Neuronal stem cell (in vitro differentiated cells): ENCODE data around the gene ZNF675.
"Not testable (repeated sequence)": the region's sequence is repeated elsewhere in the genome, so short reads cannot be mapped to it uniquely, and the experiment has no call there.

ENCODE experiments used
- DNase-seq: peaks from one replicate; pipeline ENCODE4 v3.0.0-alpha.2; 2013; ENCODE audit warnings: low spot score
- H2AFZ ChIP-seq: one replicate; pipeline ENCODE4 v1.6.1; 2013; ENCODE audit warnings: mild to moderate bottlenecking, low read length, inconsistent platforms
- H2AK5ac ChIP-seq: 2 replicates; pipeline ENCODE4 v1.6.1; 2013; ENCODE audit warnings: low read depth, mild to moderate bottlenecking, inconsistent platforms, low read length, moderate library complexity, mixed read lengths
- H2BK120ac ChIP-seq: 2 replicates; pipeline ENCODE4 v1.6.1; 2013; ENCODE audit warnings: low read depth, mild to moderate bottlenecking, inconsistent platforms, low read length, moderate library complexity, mixed read lengths
- H2BK12ac ChIP-seq: one replicate; pipeline ENCODE4 v1.6.1; 2013; ENCODE audit warnings: low read length, inconsistent platforms
- H2BK15ac ChIP-seq: 2 replicates; pipeline ENCODE4 v1.6.1; 2013; ENCODE audit warnings: mild to moderate bottlenecking, low read length, inconsistent platforms, mixed read lengths
- H2BK5ac ChIP-seq: one replicate; pipeline ENCODE4 v1.6.1; 2013; ENCODE audit warnings: inconsistent platforms, mild to moderate bottlenecking, low read length, moderate library complexity
- H3K14ac ChIP-seq: one replicate; pipeline ENCODE4 v1.6.1; 2013; ENCODE audit warnings: low read length, inconsistent platforms
- H3K18ac ChIP-seq: 2 replicates; pipeline ENCODE4 v1.6.1; 2013; ENCODE audit warnings: low read length, inconsistent platforms
- H3K23ac ChIP-seq: 2 replicates; pipeline ENCODE4 v1.6.1; 2013; ENCODE audit warnings: low read depth, mild to moderate bottlenecking, mixed read lengths, low read length, inconsistent platforms; ENCODE audit not compliant: poor library complexity
- H3K27ac ChIP-seq: replicated peaks from 3 replicates; pipeline ENCODE4 v1.5.1; 2013; ENCODE audit warnings: low read length, inconsistent platforms
- H3K27me3 ChIP-seq, 3 experiments: 2 replicates each; pipeline ENCODE4 v1.6.1; 2013; ENCODE audit warnings: low read length in 3 of 3, mild to moderate bottlenecking in 2 of 3, inconsistent platforms in 1 of 3, low read depth in 1 of 3, mixed read lengths in 1 of 3, moderate library complexity in 1 of 3; ENCODE audit not compliant: control insufficient read depth in 3 of 3, insufficient read depth in 3 of 3
- H3K36me3 ChIP-seq, 2 donors: replicated peaks in 1 of 2; 2 replicates each; pipeline ENCODE4 v1.6.1; 2013; ENCODE audit warnings: low read length in 2 of 2; ENCODE audit not compliant: control insufficient read depth in 2 of 2, insufficient read depth in 2 of 2
- H3K4ac ChIP-seq: 2 replicates; pipeline ENCODE4 v1.6.1; 2013; ENCODE audit warnings: inconsistent platforms, mild to moderate bottlenecking, low read length, moderate library complexity
- H3K4me1 ChIP-seq, 2 donors: 1 replicate in 1 of 2; 2 replicates in 1 of 2; pipeline ENCODE4 v1.6.1; 2013; ENCODE audit warnings: low read length in 2 of 2, low read depth in 1 of 2; ENCODE audit not compliant: control insufficient read depth in 2 of 2, insufficient read depth in 1 of 2
- H3K4me2 ChIP-seq: one replicate; pipeline ENCODE4 v1.6.1; 2013; ENCODE audit warnings: mild to moderate bottlenecking, low read length, inconsistent platforms; ENCODE audit not compliant: insufficient read depth, poor library complexity, severe bottlenecking
- H3K4me3 ChIP-seq, 2 donors: 2 replicates each; pipeline ENCODE4 v1.5.1; 2013; ENCODE audit warnings: low read length in 2 of 2, mild to moderate bottlenecking in 2 of 2, inconsistent platforms in 1 of 2, moderate library complexity in 1 of 2
- H3K79me1 ChIP-seq: one replicate; pipeline ENCODE4 v1.6.1; 2013; ENCODE audit warnings: low read depth, mild to moderate bottlenecking, inconsistent platforms, low read length, moderate library complexity
- H3K9ac ChIP-seq: one replicate; pipeline ENCODE4 v1.6.1; 2013; ENCODE audit warnings: mild to moderate bottlenecking, low read depth, low read length, inconsistent platforms; ENCODE audit not compliant: poor library complexity
- H3K9me3 ChIP-seq, 2 donors: replicated peaks in 1 of 2; 2 replicates each; pipeline versions ENCODE3 to v1.6.1; 2013; ENCODE audit warnings: low read length in 2 of 2, mild to moderate bottlenecking in 2 of 2, inconsistent platforms in 1 of 2, low read depth in 1 of 2, mixed read lengths in 1 of 2, moderate library complexity in 1 of 2; ENCODE audit not compliant: control insufficient read depth in 2 of 2, insufficient read depth in 1 of 2
- H4K8ac ChIP-seq: one replicate; pipeline ENCODE4 v1.6.1; 2013; ENCODE audit warnings: low read depth, mild to moderate bottlenecking, inconsistent platforms, low read length, moderate library complexity
- H4K91ac ChIP-seq: one replicate; pipeline ENCODE4 v1.6.1; 2013; ENCODE audit warnings: low read length, low read depth, mild to moderate bottlenecking, inconsistent platforms; ENCODE audit not compliant: poor library complexity
- WGBS, 2 donors: extraction: QIAGEN DNeasy Blood & Tissue Kit; methylation state at CpG; one replicate each; pipeline ENCODE4 v1.1.7; 2013; ENCODE audit warnings: missing lambda C conversion rate in 2 of 2, mixed read lengths in 1 of 2; ENCODE audit not compliant: insufficient read length in 2 of 2, insufficient replicate concordance in 1 of 2; ENCODE audit errors: extremely low coverage in 2 of 2; 5-methylcytosine and 5-hydroxymethylcytosine counted together

Gene ZNF675

GRCh38 chr19:23665651-23666410, 21.2 kb downstream of the ZNF675 start:
- Histone ChIP-seq H2BK120ac (no peak overlapping the region), H4K91ac (no peak overlapping the region), H3K4me1 (no peaks in the 10 kb centered on the region), H3K4ac (no peak overlapping the region), H3K9ac (no peak overlapping the region), H3K14ac (no peak overlapping the region), H3K27me3 (no peaks in the 10 kb centered on the region), H3K36me3 (peaks cover 17 to 77% of the 10 kb centered on the region in 2 donors), H2AFZ (no peak overlapping the region), H3K79me1 (peaks cover 3% of the 10 kb centered on the region), H2BK15ac (no peak overlapping the region), H3K27ac (no peak overlapping the region), H3K4me2 (no peak overlapping the region), H3K9me3 (peaks cover 29 to 77% of the 10 kb centered on the region in 2 donors), H3K18ac (no peak overlapping the region), H3K23ac (no peak overlapping the region), H2BK5ac (no peak overlapping the region), H2BK12ac (no peak overlapping the region), H3K4me3 (no peak overlapping the region), H4K8ac (no peak overlapping the region), H2AK5ac (no peak overlapping the region)
- no CpG with 5 or more reads among the region's 3 CpGs for WGBS, 2 donors
- DNase-seq = no peak

GRCh38 chr19:23649817-23650216, 37.2 kb downstream of the ZNF675 start:
- H3K4ac ChIP-seq, H3K4me3 ChIP-seq, H3K4me2 ChIP-seq, H3K9ac ChIP-seq, H4K8ac ChIP-seq, H2BK120ac ChIP-seq, H3K14ac ChIP-seq, H2BK12ac ChIP-seq, H2BK15ac ChIP-seq, H2BK5ac ChIP-seq, H2AK5ac ChIP-seq, H3K27ac ChIP-seq, H4K91ac ChIP-seq, H2AFZ ChIP-seq, H3K23ac ChIP-seq, H3K18ac ChIP-seq, DNase-seq, H3K79me1 ChIP-seq, H3K27me3 ChIP-seq, H3K4me1 ChIP-seq: not testable (repeated sequence)
- Histone ChIP-seq H3K36me3 (peaks cover 0 to 27% of the 10 kb centered on the region in 2 donors), H3K9me3 (peaks cover 0 to 44% of the 10 kb centered on the region in 2 donors)
- WGBS, 2 donors = no CpG with 5 or more reads among the region's 3 CpGs
